Breast epithelium (tissue), 3 donors: Measurements from ENCODE around the gene TMEM267.

Experiments
- CTCF ChIP-seq, 3 donors: fragments of 450-650 bp; IDR thresholded peaks; one replicate each; pipeline ENCODE4 v1.5.1; 2016 to 2017; ENCODE audit warnings: antibody characterized with exemption in 3 of 3, mild to moderate bottlenecking in 3 of 3, moderate library complexity in 3 of 3
- POLR2AphosphoS5 ChIP-seq, 3 donors: sonication (generic); formaldehyde crosslinking; IDR thresholded peaks; one replicate each; pipeline ENCODE4 v1.6.1; 2017; ENCODE audit warnings: antibody characterized with exemption in 3 of 3

- no peak for TF ChIP-seq POLR2AphosphoS5 (IDR thresholded peaks at IDR 0.05)
- TF ChIP-seq CTCF (IDR thresholded peaks at IDR 0.05) = no peak
Observed at GRCh38 chr5:43411495-43411894, 72.2 kb downstream of the TMEM267 start.
